ELR (cell line): ENCODE data around the gene SYF2.
"Not testable (repeated sequence)": the region's sequence is repeated elsewhere in the genome, so short reads cannot be mapped to it uniquely, and the experiment has no call there.

Experiments used
- DNase-seq: peaks from one replicate; pipeline ENCODE4 v3.0.0-alpha.2; 2015; ENCODE audit warnings: low read depth

The SYF2 gene

GRCh38 chr1:25232027-25232865, at the start of gene SYF2:
Gene SYF2, minus strand, starts transcription at chr1:25232502. Its CDS starts 35 bp downstream, at chr1:25232467.
- peak; percentile 95 for DNase-seq

GRCh38 chr1:25279693-25280111, 47.4 kb upstream of the SYF2 start:
- not testable (repeated sequence) for DNase-seq

GRCh38 chr1:25278790-25279189, 46.5 kb upstream of the SYF2 start:
- DNase-seq: not testable (repeated sequence)

- peak; percentile 47 for DNase-seq
Measured at GRCh38 chr1:25278358-25278757, 46.1 kb upstream of the SYF2 start.

GRCh38 chr1:25277295-25277694, 45.0 kb upstream of the SYF2 start:
- not testable (repeated sequence) for DNase-seq

GRCh38 chr1:25275648-25276047, 43.3 kb upstream of the SYF2 start:
- not testable (repeated sequence) for DNase-seq

- not testable (repeated sequence) for DNase-seq
Measured at GRCh38 chr1:25272238-25272637, 39.9 kb upstream of the SYF2 start, which contains the start of gene RHD. Gene RHD, plus strand, starts transcription at chr1:25272509. Its CDS starts 39 bp downstream, at chr1:25272548.

- DNase-seq: not testable (repeated sequence)
Measured at GRCh38 chr1:25268143-25268760, 36.0 kb upstream of the SYF2 start.

- peak; percentile 85 for DNase-seq
Measured at GRCh38 chr1:25267288-25268142, 35.2 kb upstream of the SYF2 start.

- DNase-seq: not testable (repeated sequence)
Measured at GRCh38 chr1:25266554-25267287, 34.4 kb upstream of the SYF2 start.

- not testable (repeated sequence) for DNase-seq
Measured at GRCh38 chr1:25260336-25260735, 28.0 kb upstream of the SYF2 start.

- DNase-seq: peak; percentile 77
Measured at GRCh38 chr1:25259813-25260212, 27.5 kb upstream of the SYF2 start.

- DNase-seq: no peak
Measured at GRCh38 chr1:25257196-25257595, 24.9 kb upstream of the SYF2 start.

- DNase-seq: peak; percentile 18
Measured at GRCh38 chr1:25256578-25256965, 24.3 kb upstream of the SYF2 start.

- no peak for DNase-seq
Measured at GRCh38 chr1:25255706-25256577, 23.6 kb upstream of the SYF2 start.

GRCh38 chr1:25253911-25254310, 21.6 kb upstream of the SYF2 start:
- peak; percentile 78 for DNase-seq

GRCh38 chr1:25247829-25248754, 15.8 kb upstream of the SYF2 start:
- DNase-seq: no peak

GRCh38 chr1:25247024-25247828, 14.9 kb upstream of the SYF2 start, which contains the start of gene RSRP1:
Gene RSRP1, minus strand, starts transcription at chr1:25247454. Its CDS starts 491 bp downstream, at chr1:25246963.
- peak; percentile 97 for DNase-seq
